Measurements from ENCODE around the gene WDR33. TPM values are rescaled to one million over a fixed set of nuclear protein-coding genes. Genes with fewer than 3 reads are reported as not detected.
A peak's percentile ranks its signal among the peaks of the same experiment; 100 is the strongest.

WDR33 gene
- total and polyA plus RNA-seq, 9 donors: 25.6 to 36.4 (median 28.9) TPM

DNA sequence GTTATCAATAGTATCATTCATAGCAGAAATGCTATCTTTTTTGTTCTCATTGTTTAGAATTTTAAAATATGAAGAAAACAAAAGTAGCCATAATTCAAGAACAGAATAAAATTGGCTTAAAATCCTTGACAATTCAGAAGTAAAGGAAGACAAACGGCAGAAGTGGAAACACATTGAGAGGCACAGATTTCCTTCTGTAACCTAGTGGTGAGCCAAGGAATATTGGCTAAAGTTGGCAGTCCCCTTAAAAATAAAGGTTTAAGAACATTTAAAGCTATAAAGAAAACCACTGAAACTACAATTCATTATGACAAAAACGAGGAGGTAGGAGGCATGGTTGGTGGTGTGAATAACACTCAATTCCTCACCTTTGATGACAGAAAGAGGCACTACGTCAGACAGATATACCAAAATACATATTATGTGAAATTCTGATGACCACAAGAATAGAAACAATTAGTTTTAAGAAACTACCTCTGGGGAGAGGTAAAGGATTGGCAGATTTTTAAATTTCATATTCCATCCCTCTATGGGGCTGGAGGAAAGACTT, 67.4 kb downstream of the WDR33 start:
- Histone ChIP-seq H3K4me3 (ENCODE audit: low read length) (no peak overlapping the region), H3K4me1 (ENCODE audit: control insufficient read depth, insufficient read depth, low read length) (no peaks in the 10 kb centered on the region), H3K9me3 (replicated peaks; ENCODE audit: control insufficient read depth, low read depth, low read length) (no peaks in the 10 kb centered on the region), H3K27ac (ENCODE audit: low read length) (no peak overlapping the region), H3K36me3 (ENCODE audit: control insufficient read depth, insufficient read depth, low read length) (peaks cover 14% of the 10 kb centered on the region), H3K27me3 (ENCODE audit: control insufficient read depth, insufficient read depth, low read length) (no peaks in the 10 kb centered on the region)
- peak; percentile 25 for DNase-seq
- no CpG with 5 or more reads among the region's 3 CpGs for WGBS (ENCODE audit: insufficient coverage)

DNA sequence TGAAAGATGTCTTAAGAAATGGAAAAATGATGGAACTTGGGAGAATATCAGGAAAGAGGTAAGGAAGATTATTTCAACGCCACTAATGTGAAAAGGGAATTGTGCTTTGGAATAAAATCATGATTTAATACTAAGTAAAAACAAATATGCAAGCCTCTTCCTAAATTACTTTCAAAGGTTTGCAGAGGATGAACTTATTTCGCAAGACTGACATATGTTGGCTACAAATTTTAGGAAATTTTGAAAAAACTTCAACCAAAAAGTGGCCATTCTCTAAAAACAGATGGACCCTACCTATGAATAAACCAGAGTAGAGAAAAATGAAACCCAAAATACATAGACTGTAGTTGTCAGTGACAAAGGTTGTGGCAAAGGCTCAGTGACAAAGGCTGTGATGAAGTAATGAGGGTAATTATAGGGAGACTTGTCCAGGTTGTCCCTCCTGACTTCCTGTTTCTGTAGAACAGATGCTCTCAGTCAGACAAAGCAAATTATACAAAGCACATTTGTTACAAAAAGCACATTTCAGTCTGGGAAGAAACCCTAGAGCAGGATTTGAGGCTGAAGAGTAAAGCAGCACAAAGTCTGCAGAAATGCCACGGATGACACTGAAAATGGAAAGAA, 70.2 kb downstream of the WDR33 start:
- Histone ChIP-seq H3K4me1 (ENCODE audit: control insufficient read depth, insufficient read depth, low read length) (no peaks in the 10 kb centered on the region), H3K27ac (ENCODE audit: low read length) (no peak overlapping the region), H3K36me3 (ENCODE audit: control insufficient read depth, insufficient read depth, low read length) (peaks cover 7% of the 10 kb centered on the region), H3K4me3 (ENCODE audit: low read length) (no peak overlapping the region), H3K9me3 (replicated peaks; ENCODE audit: control insufficient read depth, low read depth, low read length) (no peaks in the 10 kb centered on the region), H3K27me3 (ENCODE audit: control insufficient read depth, insufficient read depth, low read length) (no peaks in the 10 kb centered on the region)
- peak; percentile 53 for DNase-seq
- no CpG with 5 or more reads among the region's 3 CpGs for WGBS (ENCODE audit: insufficient coverage)

DNA sequence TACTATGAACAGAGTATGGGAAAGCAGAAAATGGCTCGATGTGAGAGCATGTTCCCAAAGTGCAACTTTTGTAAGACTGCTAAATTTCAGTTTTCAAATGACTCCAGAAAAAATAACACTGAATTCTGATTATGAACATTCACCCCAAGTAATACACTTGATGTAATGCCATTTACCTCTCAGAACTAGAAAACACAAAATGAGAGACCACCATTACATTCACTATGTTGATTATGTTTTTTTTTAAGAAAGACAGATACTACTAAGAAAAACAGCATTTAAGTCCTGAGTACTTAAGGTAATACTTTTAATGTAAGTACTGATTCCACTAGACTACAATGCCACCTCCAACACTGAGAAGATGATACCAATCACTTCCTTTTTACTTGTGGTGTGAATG, 71.2 kb downstream of the WDR33 start:
- Histone ChIP-seq H3K27me3 (ENCODE audit: control insufficient read depth, insufficient read depth, low read length) (no peaks in the 10 kb centered on the region), H3K4me3 (ENCODE audit: low read length) (no peak overlapping the region), H3K27ac (ENCODE audit: low read length) (no peak overlapping the region), H3K9me3 (replicated peaks; ENCODE audit: control insufficient read depth, low read depth, low read length) (no peaks in the 10 kb centered on the region), H3K36me3 (ENCODE audit: control insufficient read depth, insufficient read depth, low read length) (peaks cover 2% of the 10 kb centered on the region), H3K4me1 (ENCODE audit: control insufficient read depth, insufficient read depth, low read length) (no peaks in the 10 kb centered on the region)
- no peak for DNase-seq
- no CpG with 5 or more reads among the region's 1 CpG for WGBS (ENCODE audit: insufficient coverage)

DNA sequence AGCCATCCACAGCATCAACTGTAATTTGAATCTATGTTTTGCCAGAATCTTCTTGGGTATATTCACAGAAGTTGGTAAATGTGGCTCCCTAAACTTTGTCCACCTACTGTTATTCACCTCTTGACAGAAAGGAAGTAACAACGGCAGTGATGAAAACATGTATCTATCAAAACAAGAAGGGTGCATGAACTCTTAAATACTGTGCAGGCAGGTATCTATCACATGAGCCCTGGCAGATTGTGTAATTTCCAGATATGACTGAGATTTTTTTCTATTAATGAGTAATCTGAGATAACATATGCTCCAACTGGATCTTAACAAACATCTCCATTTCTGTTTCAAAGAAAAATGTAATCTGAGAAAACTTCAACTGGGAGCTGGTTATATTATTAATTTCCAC, 73.1 kb downstream of the WDR33 start:
- no peaks in the 10 kb centered on the region for H3K4me1 ChIP-seq (ENCODE audit: control insufficient read depth, insufficient read depth, low read length)
- H3K4me3 ChIP-seq (ENCODE audit: low read length): no peak overlapping the region
- no peak for DNase-seq
- H3K36me3 ChIP-seq (ENCODE audit: control insufficient read depth, insufficient read depth, low read length): no peaks in the 10 kb centered on the region
- WGBS (ENCODE audit: insufficient coverage): no CpG with 5 or more reads among the region's 1 CpG
- no peak overlapping the region for H3K27ac ChIP-seq (ENCODE audit: low read length)
- H3K9me3 ChIP-seq (replicated peaks; ENCODE audit: control insufficient read depth, low read depth, low read length): no peaks in the 10 kb centered on the region
- H3K27me3 ChIP-seq (ENCODE audit: control insufficient read depth, insufficient read depth, low read length): no peaks in the 10 kb centered on the region

DNA sequence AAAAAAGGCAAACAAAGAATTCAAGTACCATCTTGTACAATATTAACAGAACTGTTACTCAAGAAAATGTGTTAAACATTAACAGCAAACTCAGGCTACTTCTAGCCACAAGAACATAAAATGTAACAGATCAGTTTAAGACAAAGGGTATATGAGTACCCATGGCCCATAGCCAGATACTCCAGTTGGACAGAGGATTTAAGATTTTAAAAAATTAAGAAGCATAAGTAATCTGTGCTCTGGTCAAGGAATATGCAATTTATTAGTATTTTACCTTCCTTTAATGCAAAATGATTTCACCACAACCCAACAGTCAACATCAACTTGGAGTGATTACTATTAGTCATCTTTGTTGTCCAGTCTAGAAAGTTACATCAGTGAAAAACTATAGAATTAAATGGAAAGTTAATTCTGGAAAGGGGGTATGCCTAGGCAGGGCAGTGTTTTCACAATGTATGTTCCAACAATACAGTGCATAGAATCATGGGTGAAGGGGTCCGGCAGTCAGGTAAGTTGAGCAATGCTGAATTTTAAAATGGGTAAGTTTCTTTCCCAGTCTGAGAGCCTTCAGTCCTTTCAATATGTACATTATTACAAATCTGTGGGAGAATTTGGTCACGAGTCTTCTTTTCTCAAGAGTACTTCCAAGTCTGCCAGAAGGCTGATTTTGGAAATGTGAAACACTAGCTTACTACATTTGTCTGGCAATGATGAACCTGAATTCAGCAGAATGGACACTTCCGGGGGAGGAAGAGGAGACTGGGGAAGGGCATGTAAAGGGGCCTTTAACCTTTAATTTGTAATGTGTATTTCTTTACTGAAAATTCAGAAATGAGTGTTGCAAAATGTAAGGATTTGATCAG, 75.2 kb downstream of the WDR33 start:
- H3K27ac ChIP-seq (ENCODE audit: low read length): no peak overlapping the region
- 29% methylated on average over 1 of the region's 3 CpGs for WGBS (ENCODE audit: insufficient coverage)
- no peaks in the 10 kb centered on the region for H3K9me3 ChIP-seq (replicated peaks; ENCODE audit: control insufficient read depth, low read depth, low read length)
- no peaks in the 10 kb centered on the region for H3K4me1 ChIP-seq (ENCODE audit: control insufficient read depth, insufficient read depth, low read length)
- H3K27me3 ChIP-seq (ENCODE audit: control insufficient read depth, insufficient read depth, low read length): no peaks in the 10 kb centered on the region
- no peak overlapping the region for H3K4me3 ChIP-seq (ENCODE audit: low read length)
- no peaks in the 10 kb centered on the region for H3K36me3 ChIP-seq (ENCODE audit: control insufficient read depth, insufficient read depth, low read length)
- peak; percentile 32 for DNase-seq

DNA sequence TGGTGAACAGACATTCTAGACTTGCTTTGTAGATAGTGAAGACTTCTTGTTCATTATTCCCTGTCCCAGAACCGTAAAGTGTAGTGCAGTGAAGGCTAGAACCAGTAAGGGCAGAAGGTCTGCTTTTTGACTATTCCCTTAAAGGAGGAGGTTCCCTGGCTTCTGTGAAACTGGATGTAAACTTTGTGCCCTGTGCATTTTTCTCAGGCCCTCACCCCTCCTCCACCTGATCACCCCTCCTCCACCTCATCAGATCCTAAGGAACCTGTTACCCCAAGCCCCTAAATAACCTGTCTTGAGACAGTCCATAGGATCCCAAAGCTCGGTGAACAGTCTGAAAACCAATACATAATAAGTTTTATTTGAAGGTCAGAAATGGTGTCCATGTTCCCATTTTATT, 75.9 kb downstream of the WDR33 start:
- Histone ChIP-seq H3K36me3 (ENCODE audit: control insufficient read depth, insufficient read depth, low read length) (no peaks in the 10 kb centered on the region), H3K9me3 (replicated peaks; ENCODE audit: control insufficient read depth, low read depth, low read length) (no peaks in the 10 kb centered on the region), H3K27ac (ENCODE audit: low read length) (no peak overlapping the region), H3K27me3 (ENCODE audit: control insufficient read depth, insufficient read depth, low read length) (no peaks in the 10 kb centered on the region), H3K4me3 (ENCODE audit: low read length) (no peak overlapping the region), H3K4me1 (ENCODE audit: control insufficient read depth, insufficient read depth, low read length) (no peaks in the 10 kb centered on the region)
- DNase-seq: no peak
- no CpG with 5 or more reads among the region's 2 CpGs for WGBS (ENCODE audit: insufficient coverage)

DNA sequence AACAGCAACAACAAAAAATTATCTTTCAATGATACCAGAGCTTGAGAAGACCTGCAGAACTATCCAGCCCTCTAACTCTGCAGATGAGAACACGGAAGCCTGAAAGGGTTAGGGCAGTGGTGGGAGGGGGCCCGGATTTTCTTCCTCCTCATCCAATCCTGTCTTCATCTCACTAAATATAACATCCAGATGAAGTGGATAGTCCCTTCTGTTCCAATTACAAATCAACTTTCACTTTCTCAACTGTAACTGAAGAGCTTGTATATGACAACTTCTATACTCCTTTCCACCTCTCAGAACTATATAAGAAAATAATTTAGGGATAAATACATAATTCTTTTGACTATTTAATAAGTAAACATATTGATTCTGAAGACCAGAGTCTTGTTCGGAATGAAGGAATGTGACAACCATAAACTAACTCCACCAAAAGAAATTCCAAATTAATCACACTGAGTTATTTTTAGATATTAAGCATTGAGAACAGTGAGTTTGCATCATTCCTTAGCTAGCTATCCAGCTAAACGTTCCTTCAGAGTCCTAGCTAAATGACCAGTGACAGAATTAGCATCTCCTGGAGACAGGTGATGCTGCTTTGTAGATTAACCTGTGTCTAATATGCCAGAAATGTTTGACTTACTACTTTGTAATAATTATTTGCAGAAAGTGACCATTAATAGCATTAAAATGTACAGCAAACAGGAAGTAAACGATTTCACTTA, 77.0 kb downstream of the WDR33 start:
- Histone ChIP-seq H3K9me3 (replicated peaks; ENCODE audit: control insufficient read depth, low read depth, low read length) (no peaks in the 10 kb centered on the region), H3K27ac (ENCODE audit: low read length) (peak overlapping the region; percentile 33), H3K36me3 (ENCODE audit: control insufficient read depth, insufficient read depth, low read length) (no peaks in the 10 kb centered on the region), H3K4me1 (ENCODE audit: control insufficient read depth, insufficient read depth, low read length) (no peaks in the 10 kb centered on the region), H3K27me3 (ENCODE audit: control insufficient read depth, insufficient read depth, low read length) (no peaks in the 10 kb centered on the region), H3K4me3 (ENCODE audit: low read length) (peak overlapping the region; percentile 12)
- peak; percentile 52 for DNase-seq
- 0% methylated on average over 1 of the region's 5 CpGs for WGBS (ENCODE audit: insufficient coverage)

DNA sequence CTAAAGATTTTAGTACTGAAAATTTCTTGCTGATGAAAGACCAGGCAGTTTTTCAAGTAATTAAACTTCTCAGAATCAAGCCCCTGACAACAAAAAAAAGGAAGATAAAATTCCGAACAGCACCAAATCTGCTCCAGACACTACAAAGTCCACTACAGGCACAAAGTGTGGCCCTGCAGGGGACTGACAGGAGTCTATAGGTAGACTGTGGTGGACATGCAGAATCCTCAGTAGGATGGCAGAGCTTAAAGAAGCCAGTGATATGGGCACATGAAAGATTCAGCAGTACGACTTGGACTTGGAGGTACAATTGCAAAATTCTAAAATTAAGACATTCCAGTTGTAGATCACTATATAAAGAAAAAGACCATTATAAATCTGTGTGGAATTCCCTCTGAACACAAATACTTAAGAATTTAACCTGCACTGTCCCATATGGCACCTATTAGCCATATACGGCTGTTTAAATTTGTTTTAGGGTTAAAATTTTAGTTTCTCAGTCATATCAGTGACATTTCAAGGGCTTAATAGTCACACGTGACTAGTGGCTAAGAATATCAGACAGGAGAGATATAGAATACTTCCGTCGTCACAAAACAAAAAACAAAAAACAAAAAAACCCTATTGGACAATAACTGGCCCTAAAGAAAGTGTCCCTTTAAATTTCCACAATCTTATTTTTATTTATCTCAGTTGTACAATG, 77.7 kb downstream of the WDR33 start:
- Histone ChIP-seq H3K9me3 (replicated peaks; ENCODE audit: control insufficient read depth, low read depth, low read length) (no peaks in the 10 kb centered on the region), H3K4me3 (ENCODE audit: low read length) (no peak overlapping the region), H3K4me1 (ENCODE audit: control insufficient read depth, insufficient read depth, low read length) (no peaks in the 10 kb centered on the region), H3K27me3 (ENCODE audit: control insufficient read depth, insufficient read depth, low read length) (no peaks in the 10 kb centered on the region), H3K36me3 (ENCODE audit: control insufficient read depth, insufficient read depth, low read length) (no peaks in the 10 kb centered on the region), H3K27ac (ENCODE audit: low read length) (no peak overlapping the region)
- WGBS (ENCODE audit: insufficient coverage): no CpG with 5 or more reads among the region's 6 CpGs
- DNase-seq: no peak

DNA sequence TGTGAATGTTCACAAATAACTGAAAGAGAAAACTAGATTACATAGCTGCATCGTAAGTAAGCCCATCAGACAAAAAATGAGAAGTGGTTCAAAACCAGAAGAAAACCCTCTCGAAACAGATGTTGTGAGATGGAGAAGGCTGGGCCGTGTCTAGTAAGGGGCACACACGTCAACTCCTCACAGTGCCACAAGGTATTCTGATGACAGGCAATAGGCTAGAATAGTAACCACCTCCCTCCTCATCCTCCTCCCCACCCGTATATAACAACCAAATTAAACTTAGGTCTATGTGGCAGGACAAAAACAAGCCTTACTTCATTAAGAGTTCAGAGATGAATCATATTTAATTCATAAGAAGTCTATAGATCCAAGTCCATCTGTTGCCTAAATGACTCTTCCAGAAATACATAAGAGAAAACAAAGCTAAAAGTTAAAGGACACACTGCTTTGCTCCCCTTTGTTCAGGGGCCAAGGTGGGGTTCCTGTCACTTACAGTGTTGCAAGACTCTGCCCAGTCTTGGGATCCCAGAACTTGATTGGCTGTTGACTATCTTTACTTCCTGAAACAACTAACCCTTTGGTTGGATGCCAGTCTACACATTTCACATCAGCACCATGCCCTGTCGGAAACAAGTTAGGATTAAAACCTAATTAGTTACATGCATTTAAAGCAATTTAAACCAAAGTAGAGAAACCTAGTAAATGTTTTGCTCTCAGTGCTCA, 84.7 kb downstream of the WDR33 start:
- no peaks in the 10 kb centered on the region for H3K9me3 ChIP-seq (replicated peaks; ENCODE audit: control insufficient read depth, low read depth, low read length)
- H3K36me3 ChIP-seq (ENCODE audit: control insufficient read depth, insufficient read depth, low read length): peaks cover 11% of the 10 kb centered on the region
- no peak for DNase-seq
- H3K4me3 ChIP-seq (ENCODE audit: low read length): no peak overlapping the region
- H3K4me1 ChIP-seq (ENCODE audit: control insufficient read depth, insufficient read depth, low read length): no peaks in the 10 kb centered on the region
- no CpG with 5 or more reads among the region's 6 CpGs for WGBS (ENCODE audit: insufficient coverage)
- H3K27me3 ChIP-seq (ENCODE audit: control insufficient read depth, insufficient read depth, low read length): no peaks in the 10 kb centered on the region
- no peak overlapping the region for H3K27ac ChIP-seq (ENCODE audit: low read length)
